ENCODE measurements around the gene SERPINA3. TPM values are rescaled to one million over a fixed set of nuclear protein-coding genes. Genes with fewer than 3 reads are reported as not detected.
"Not testable (repeated sequence)": the region's sequence is repeated elsewhere in the genome, so short reads cannot be mapped to it uniquely, and the experiment has no call there.

SERPINA3 gene
- total RNA-seq, 1 donor from 2014 or later, result not detected

GRCh38 chr14:94635154-94635553 lies 23.0 kb downstream of the SERPINA3 start:
- Mint-ChIP-seq H3K9me3 (peaks cover 2% of the 10 kb centered on the region), H3K4me1 (no peaks in the 10 kb centered on the region), H3K27ac (ENCODE audit: unreplicated experiment) (no peak overlapping the region), H3K4me3 (no peak overlapping the region), H3K27me3 (ENCODE audit: low read depth) (peaks cover 42% of the 10 kb centered on the region), H3K36me3 (ENCODE audit: low read depth) (no peaks in the 10 kb centered on the region)
- no peak for DNase-seq (ENCODE audit: low read depth, low spot score)
- no peak for TF ChIP-seq CTCF (conservative IDR thresholded peaks at IDR 0.05)

GRCh38 chr14:94636744-94637412 lies 24.7 kb downstream of the SERPINA3 start:
- no peak for DNase-seq (ENCODE audit: low read depth, low spot score)
- H3K9me3 Mint-ChIP-seq, result no peaks in the 10 kb centered on the region
- peak; percentile 34 for TF ChIP-seq CTCF (conservative IDR thresholded peaks at IDR 0.05)
- no peak overlapping the region for H3K4me3 Mint-ChIP-seq
- no peaks in the 10 kb centered on the region for H3K4me1 Mint-ChIP-seq
- no peak overlapping the region for H3K27ac Mint-ChIP-seq (ENCODE audit: unreplicated experiment)
- peaks cover 29% of the 10 kb centered on the region for H3K27me3 Mint-ChIP-seq (ENCODE audit: low read depth)
- no peaks in the 10 kb centered on the region for H3K36me3 Mint-ChIP-seq (ENCODE audit: low read depth)

DNA sequence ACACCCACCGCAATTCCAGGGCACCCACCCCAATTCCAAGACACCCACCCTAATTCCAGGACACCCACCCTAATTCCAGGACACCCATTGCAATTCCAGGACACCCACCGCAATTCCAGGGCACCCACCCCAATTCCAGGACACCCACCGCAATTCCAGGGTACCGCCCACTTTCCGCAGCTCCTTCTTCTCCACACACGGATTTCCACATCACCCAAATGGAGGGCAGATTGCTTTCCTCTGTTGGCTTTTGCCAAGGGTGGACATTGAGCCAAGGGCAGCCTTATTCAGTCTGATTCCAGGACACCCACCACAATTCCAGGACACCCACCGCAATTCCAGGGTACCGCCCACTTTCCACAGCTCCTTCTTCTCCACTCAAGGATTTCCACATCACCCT lies 25.6 kb downstream of the SERPINA3 start:
- not testable (repeated sequence) for H3K4me3 Mint-ChIP-seq

DNA sequence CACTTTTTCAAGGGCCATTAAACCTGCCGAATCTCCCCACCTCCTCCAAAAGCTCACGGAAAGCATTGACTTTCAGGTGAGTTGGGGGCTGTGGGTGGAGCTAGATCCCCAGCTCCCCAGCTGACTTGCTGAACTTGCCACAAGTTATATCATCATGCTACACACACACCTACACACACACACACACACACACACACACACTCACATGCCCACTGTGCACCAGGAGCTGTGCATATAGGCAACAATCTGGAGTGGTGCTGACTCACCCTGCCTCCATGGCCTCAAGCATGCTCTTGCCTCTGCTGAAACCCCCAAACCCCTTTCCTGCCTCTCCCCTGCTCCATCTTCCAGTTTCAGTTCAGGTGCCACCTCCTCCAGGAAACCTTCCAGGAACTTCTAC lies 26.1 kb downstream of the SERPINA3 start:
- Mint-ChIP-seq H3K27me3 (ENCODE audit: low read depth) (peaks cover 24% of the 10 kb centered on the region), H3K36me3 (ENCODE audit: low read depth) (no peaks in the 10 kb centered on the region), H3K4me1 (no peaks in the 10 kb centered on the region), H3K9me3 (no peaks in the 10 kb centered on the region), H3K27ac (ENCODE audit: unreplicated experiment) (peak overlapping the region; percentile 57), H3K4me3 (no peak overlapping the region)
- DNase-seq (ENCODE audit: low read depth, low spot score), result no peak
- TF ChIP-seq CTCF (conservative IDR thresholded peaks at IDR 0.05), result no peak

More for the DNA sequence above, 25.6 kb downstream of the SERPINA3 start:
- not testable (repeated sequence) for H3K36me3 Mint-ChIP-seq (ENCODE audit: low read depth); H3K4me1 Mint-ChIP-seq; H3K27ac Mint-ChIP-seq (ENCODE audit: unreplicated experiment); H3K9me3 Mint-ChIP-seq; DNase-seq (ENCODE audit: low read depth, low spot score)
- H3K27me3 Mint-ChIP-seq (ENCODE audit: low read depth), result peaks cover 25% of the 10 kb centered on the region

DNA sequence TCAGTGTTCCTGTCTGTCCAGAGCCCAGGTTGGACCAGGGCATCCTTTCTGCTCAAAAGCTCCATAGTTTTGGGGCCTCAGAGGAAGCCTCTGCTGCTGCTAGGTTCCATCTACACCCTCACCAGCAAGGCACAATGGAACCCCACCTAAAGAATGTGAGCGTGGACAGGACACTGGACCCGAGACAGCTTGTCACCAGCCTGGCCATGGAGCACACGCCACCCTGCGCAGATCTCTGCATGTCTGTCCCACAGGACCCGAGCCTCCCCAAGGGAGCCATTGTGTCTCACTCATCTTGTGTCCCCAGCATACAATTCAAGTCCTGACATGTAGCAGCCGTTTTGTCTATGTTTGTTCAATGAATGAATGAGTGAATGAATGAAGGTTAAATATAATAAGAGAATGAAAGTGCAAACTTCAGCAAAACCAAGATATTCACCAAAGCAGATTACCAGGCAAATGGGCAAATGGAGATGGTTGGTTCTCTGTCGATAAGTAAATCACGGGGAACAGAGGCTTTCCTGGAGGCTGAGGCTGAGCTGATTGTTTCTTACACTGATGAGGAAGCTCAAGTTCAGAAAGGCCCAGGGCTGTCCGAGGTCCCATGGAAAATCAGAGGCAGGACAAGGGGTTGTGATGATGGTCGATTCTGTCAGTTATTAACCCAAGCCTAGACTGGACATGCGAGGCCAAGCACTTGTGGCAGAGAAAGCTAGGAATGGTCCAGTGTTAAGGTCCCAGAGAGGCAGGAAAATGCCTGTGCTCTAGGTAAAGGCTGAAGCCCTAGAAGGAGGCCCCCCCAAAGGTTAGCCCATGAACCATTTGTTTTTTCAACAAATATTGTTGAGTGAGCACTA lies 27.0 kb downstream of the SERPINA3 start:
- Mint-ChIP-seq H3K4me3 (no peak overlapping the region), H3K27ac (ENCODE audit: unreplicated experiment) (peak overlapping the region; percentile 75), H3K36me3 (ENCODE audit: low read depth) (no peaks in the 10 kb centered on the region), H3K9me3 (no peaks in the 10 kb centered on the region), H3K4me1 (peaks cover under 1% of the 10 kb centered on the region), H3K27me3 (ENCODE audit: low read depth) (peaks cover 16% of the 10 kb centered on the region)
- no peak for TF ChIP-seq CTCF (conservative IDR thresholded peaks at IDR 0.05)
- DNase-seq (ENCODE audit: low read depth, low spot score), result no peak

All from neural crest cell (in vitro differentiated cells).